DOHH2 (cell line): ENCODE results near the gene CXorf66.

Experiments used
- H3F3A ChIP-seq: fragments of 200-600 bp; sonication (generic), shearing (Covaris generic); 2 replicates; pipeline ENCODE4 v1.6.0; 2016; ENCODE audit warnings: antibody characterized with exemption, mild to moderate bottlenecking; ENCODE audit not compliant: control insufficient read depth, insufficient read depth
- H3K27ac ChIP-seq: fragments of 200-600 bp; sonication (generic); 2 replicates; pipeline ENCODE4 v1.5.1; 2014; ENCODE audit warnings: low read depth, mild to moderate bottlenecking, low read length, moderate library complexity
- H3K27me3 ChIP-seq: fragments of 200-600 bp; sonication (generic); 2 replicates; pipeline ENCODE4 v1.6.1; 2014; ENCODE audit warnings: mild to moderate bottlenecking, low read length, mixed read lengths; ENCODE audit not compliant: control insufficient read depth
- H3K36me3 ChIP-seq: fragments of 200-600 bp; sonication (generic); 2 replicates; pipeline ENCODE4 v1.6.1; 2014; ENCODE audit warnings: mild to moderate bottlenecking, low read length, moderate library complexity, mixed read lengths; ENCODE audit not compliant: control insufficient read depth
- H3K4me1 ChIP-seq: fragments of 200-600 bp; sonication (generic); 2 replicates; pipeline ENCODE4 v1.6.1; 2014; ENCODE audit warnings: mild to moderate bottlenecking, low read length, mixed read lengths; ENCODE audit not compliant: control insufficient read depth
- H3K4me2 ChIP-seq: fragments of 200-600 bp; sonication (generic); 2 replicates; pipeline ENCODE4 v1.6.0; 2014; ENCODE audit warnings: mild to moderate bottlenecking, low read length, moderate library complexity
- H3K4me3 ChIP-seq: fragments of 200-600 bp; sonication (generic); 2 replicates; pipeline ENCODE4 v1.5.1; 2014; ENCODE audit warnings: mild to moderate bottlenecking, low read length, mixed read lengths
- H3K79me2 ChIP-seq: fragments of 200-600 bp; sonication (generic); 2 replicates; pipeline ENCODE4 v1.6.1; 2014; ENCODE audit warnings: mild to moderate bottlenecking, low read length, mixed read lengths; ENCODE audit not compliant: control insufficient read depth
- H3K9me2 ChIP-seq: fragments of 200-600 bp; sonication (generic); replicated peaks from 2 replicates; pipeline ENCODE4 v1.6.1; 2014; ENCODE audit warnings: mild to moderate bottlenecking, low read length, mixed read lengths; ENCODE audit not compliant: control insufficient read depth
- H3K9me3 ChIP-seq: fragments of 200-600 bp; sonication (generic); 2 replicates; pipeline ENCODE4 v1.6.1; 2014; ENCODE audit warnings: antibody characterized with exemption, low read length, mixed read lengths; ENCODE audit not compliant: control insufficient read depth, insufficient read depth
- H4K20me1 ChIP-seq: fragments of 200-600 bp; sonication (generic); 2 replicates; pipeline ENCODE4 v1.6.0; 2014; ENCODE audit warnings: low read depth, mild to moderate bottlenecking, antibody characterized with exemption, low read length, moderate library complexity; ENCODE audit not compliant: control insufficient read depth, insufficient read depth
- EZH2phosphoT487 ChIP-seq: fragments of 200-600 bp; sonication (generic); IDR thresholded peaks from 2 replicates; pipeline ENCODE4 v1.6.1; 2017; ENCODE audit warnings: borderline replicate concordance, mild to moderate bottlenecking, antibody characterized with exemption, low read length, moderate library complexity, mixed read lengths
- TF ChIP-seq, protein P1 (sequence below): fragments of 200-600 bp; sonication (generic); IDR thresholded peaks from one replicate; pipeline ENCODE4 v1.5.1; 2014; ENCODE audit warnings: antibody characterized with exemption, mild to moderate bottlenecking, low read depth, low read length; ENCODE audit not compliant: poor library complexity, severe bottlenecking

Gene CXorf66

DNA sequence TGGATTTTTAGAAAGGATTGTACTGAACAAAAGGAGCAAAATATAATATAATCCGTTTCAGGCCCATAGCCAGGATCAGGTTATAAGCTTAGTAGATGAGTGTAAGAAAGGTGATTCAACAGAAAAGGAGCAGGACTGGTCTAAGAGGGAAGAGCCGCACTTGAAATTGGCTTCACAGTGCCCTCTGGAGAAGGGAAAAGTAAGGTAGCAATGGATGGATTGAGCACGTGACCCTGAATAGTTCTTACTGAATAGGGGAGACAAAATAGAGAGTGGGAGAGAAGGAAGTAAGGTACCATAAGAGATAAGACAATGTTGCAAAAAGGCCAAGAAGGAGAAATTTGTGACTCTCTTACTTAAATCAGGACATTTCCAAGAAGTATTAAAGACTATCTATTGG is 15.6 kb downstream of the CXorf66 start:
- TF ChIP-seq, protein P1, sequence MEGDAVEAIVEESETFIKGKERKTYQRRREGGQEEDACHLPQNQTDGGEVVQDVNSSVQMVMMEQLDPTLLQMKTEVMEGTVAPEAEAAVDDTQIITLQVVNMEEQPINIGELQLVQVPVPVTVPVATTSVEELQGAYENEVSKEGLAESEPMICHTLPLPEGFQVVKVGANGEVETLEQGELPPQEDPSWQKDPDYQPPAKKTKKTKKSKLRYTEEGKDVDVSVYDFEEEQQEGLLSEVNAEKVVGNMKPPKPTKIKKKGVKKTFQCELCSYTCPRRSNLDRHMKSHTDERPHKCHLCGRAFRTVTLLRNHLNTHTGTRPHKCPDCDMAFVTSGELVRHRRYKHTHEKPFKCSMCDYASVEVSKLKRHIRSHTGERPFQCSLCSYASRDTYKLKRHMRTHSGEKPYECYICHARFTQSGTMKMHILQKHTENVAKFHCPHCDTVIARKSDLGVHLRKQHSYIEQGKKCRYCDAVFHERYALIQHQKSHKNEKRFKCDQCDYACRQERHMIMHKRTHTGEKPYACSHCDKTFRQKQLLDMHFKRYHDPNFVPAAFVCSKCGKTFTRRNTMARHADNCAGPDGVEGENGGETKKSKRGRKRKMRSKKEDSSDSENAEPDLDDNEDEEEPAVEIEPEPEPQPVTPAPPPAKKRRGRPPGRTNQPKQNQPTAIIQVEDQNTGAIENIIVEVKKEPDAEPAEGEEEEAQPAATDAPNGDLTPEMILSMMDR = no peak
- Histone ChIP-seq H3K27me3 (no peaks in the 10 kb centered on the region), H3K4me2 (no peak overlapping the region), H3K36me3 (no peaks in the 10 kb centered on the region), H3K4me1 (no peaks in the 10 kb centered on the region), H4K20me1 (no peaks in the 10 kb centered on the region), H3K9me2 (no peaks in the 10 kb centered on the region), H3K9me3 (no peaks in the 10 kb centered on the region), H3F3A (no peaks in the 10 kb centered on the region), H3K79me2 (no peaks in the 10 kb centered on the region), H3K4me3 (no peak overlapping the region), H3K27ac (no peak overlapping the region)

DNA sequence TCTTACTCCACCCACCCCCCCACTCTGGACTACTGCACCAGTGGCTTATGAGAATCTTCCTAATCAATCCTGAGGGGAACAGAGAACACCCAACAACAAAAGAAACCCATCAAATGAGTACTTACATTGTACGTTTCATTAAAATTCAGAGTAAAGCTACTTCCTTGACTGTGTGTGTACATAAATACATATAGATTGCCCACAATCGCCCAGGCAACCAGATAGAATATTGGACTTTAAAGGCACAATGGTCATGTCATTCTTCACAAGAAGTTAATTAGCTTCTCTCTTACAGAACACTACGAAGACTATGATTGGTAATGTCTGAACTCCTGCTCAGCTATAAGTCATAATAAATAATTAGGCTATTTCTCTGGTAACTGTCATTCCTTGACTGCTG is 20.2 kb downstream of the CXorf66 start:
- H3K36me3 ChIP-seq = no peaks in the 10 kb centered on the region
- no peaks in the 10 kb centered on the region for H3K9me3 ChIP-seq
- H3K4me1 ChIP-seq = no peaks in the 10 kb centered on the region
- no peaks in the 10 kb centered on the region for H3K79me2 ChIP-seq
- no peak overlapping the region for H3K27ac ChIP-seq
- TF ChIP-seq, protein P1 = no peak
- TF ChIP-seq EZH2phosphoT487 = no peak
- H3K4me3 ChIP-seq = no peak overlapping the region
- H3K27me3 ChIP-seq = no peaks in the 10 kb centered on the region
- no peak overlapping the region for H3K4me2 ChIP-seq
- no peaks in the 10 kb centered on the region for H3K9me2 ChIP-seq
- no peaks in the 10 kb centered on the region for H4K20me1 ChIP-seq
- no peaks in the 10 kb centered on the region for H3F3A ChIP-seq

DNA sequence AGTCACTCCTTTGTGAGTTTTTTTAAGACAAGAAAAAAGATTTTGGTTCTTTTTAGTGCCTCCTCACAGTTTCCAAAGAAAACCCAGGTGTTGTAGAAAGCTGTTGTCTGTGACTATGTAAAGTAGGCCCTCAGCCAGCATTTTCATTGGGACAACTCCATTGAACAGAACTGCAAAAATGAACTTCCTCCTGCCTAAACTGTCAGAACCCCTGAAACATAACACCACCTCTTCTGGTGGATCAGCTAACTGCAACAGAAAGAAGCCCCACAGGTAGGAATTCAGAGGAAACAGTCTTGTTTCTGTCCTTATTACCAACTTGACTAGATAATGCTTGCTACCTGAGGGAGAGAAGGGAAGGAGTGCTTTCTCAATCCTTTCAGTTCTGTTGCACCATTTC is 29.1 kb downstream of the CXorf66 start:
- H3K4me2 ChIP-seq = no peak overlapping the region
- no peak overlapping the region for H3K4me3 ChIP-seq
- TF ChIP-seq, protein P1 = no peak
- no peak for TF ChIP-seq EZH2phosphoT487
- no peaks in the 10 kb centered on the region for H3K36me3 ChIP-seq
- H3K27me3 ChIP-seq = no peaks in the 10 kb centered on the region
- H3K79me2 ChIP-seq = peaks cover 6% of the 10 kb centered on the region
- H4K20me1 ChIP-seq = no peaks in the 10 kb centered on the region
- H3K9me2 ChIP-seq = no peaks in the 10 kb centered on the region
- H3K27ac ChIP-seq = no peak overlapping the region
- H3F3A ChIP-seq = no peaks in the 10 kb centered on the region
- H3K9me3 ChIP-seq = no peaks in the 10 kb centered on the region
- peaks cover 9% of the 10 kb centered on the region for H3K4me1 ChIP-seq

DNA sequence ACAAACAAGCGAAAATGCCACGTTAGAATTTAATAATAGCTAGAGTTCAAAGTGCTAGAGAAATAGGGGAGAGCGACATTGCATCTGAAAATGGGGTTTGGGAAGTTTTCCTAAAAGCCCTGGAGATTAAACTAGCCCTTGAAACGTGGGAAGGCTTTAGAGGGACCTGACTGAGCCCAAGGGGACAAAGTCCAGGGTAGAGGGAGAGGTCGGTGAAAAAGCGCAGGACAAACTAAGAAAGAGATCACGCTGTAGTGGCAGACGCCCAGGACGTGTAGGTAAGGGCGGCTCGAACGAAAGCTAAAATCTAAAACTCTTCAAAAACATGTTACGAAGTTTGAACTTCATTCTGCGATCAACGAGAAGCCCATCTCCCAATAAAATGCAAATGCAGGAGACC is 31.4 kb downstream of the CXorf66 start:
- Histone ChIP-seq H3K27me3 (no peaks in the 10 kb centered on the region), H3F3A (no peaks in the 10 kb centered on the region), H3K79me2 (peaks cover 30% of the 10 kb centered on the region), H3K4me2 (peak overlapping the region; percentile 68), H3K36me3 (no peaks in the 10 kb centered on the region), H4K20me1 (no peaks in the 10 kb centered on the region), H3K9me2 (no peaks in the 10 kb centered on the region), H3K4me3 (peak overlapping the region; percentile 78), H3K9me3 (no peaks in the 10 kb centered on the region), H3K27ac (no peak overlapping the region), H3K4me1 (peaks cover 20% of the 10 kb centered on the region)
- TF ChIP-seq, protein P1 = no peak
- no peak for TF ChIP-seq EZH2phosphoT487
